CD14-positive monocyte (primary cell): ENCODE results near the gene SKIC8. TPM values are rescaled to one million over a fixed set of nuclear protein-coding genes. Genes with fewer than 3 reads are reported as not detected.

Source experiments
- DNase-seq, 3 donors: peaks; one replicate each; pipeline ENCODE4 v3.0.0-alpha.2; 2011 to 2022
- H2AFZ ChIP-seq: 2 replicates; pipeline ENCODE4 v1.6.0; 2012; ENCODE audit warnings: mild to moderate bottlenecking, low read depth, low read length, inconsistent platforms; ENCODE audit not compliant: insufficient read depth, poor library complexity, severe bottlenecking
- H3K27ac ChIP-seq, 2 donors: 1 replicate in 1 of 2; 2 replicates in 1 of 2; pipeline ENCODE4 v1.5.1; 2012 to 2013; ENCODE audit warnings: low read length in 2 of 2, control low read depth in 1 of 2, inconsistent platforms in 1 of 2, low read depth in 1 of 2, mild to moderate bottlenecking in 1 of 2
- H3K27me3 ChIP-seq, 2 donors: one replicate each; pipeline versions ENCODE4 v1.6.0 to v1.6.1; 2011 to 2013; ENCODE audit warnings: low read length in 2 of 2; ENCODE audit not compliant: control insufficient read depth in 2 of 2, insufficient read depth in 2 of 2
- H3K36me3 ChIP-seq, 2 donors: replicated peaks in 1 of 2; 1 replicate in 1 of 2; 2 replicates in 1 of 2; pipeline versions ENCODE4 v1.5.1 to v1.6.1; 2012 to 2013; ENCODE audit warnings: low read length in 2 of 2, control low read depth in 1 of 2, inconsistent platforms in 1 of 2, mild to moderate bottlenecking in 1 of 2; ENCODE audit not compliant: insufficient read depth in 2 of 2, control insufficient read depth in 1 of 2
- H3K4me1 ChIP-seq, 2 donors: 1 replicate in 1 of 2; 2 replicates in 1 of 2; pipeline versions ENCODE4 v1.5.1 to v1.6.1; 2012 to 2013; ENCODE audit warnings: low read length in 2 of 2, control low read depth in 1 of 2, inconsistent platforms in 1 of 2, mild to moderate bottlenecking in 1 of 2, moderate library complexity in 1 of 2; ENCODE audit not compliant: insufficient read depth in 2 of 2, control insufficient read depth in 1 of 2
- H3K4me2 ChIP-seq: replicated peaks from 2 replicates; pipeline ENCODE3; 2012; ENCODE audit warnings: low read length, moderate library complexity, mild to moderate bottlenecking; ENCODE audit not compliant: poor library complexity, severe bottlenecking; ENCODE audit errors: extremely low read depth
- H3K4me3 ChIP-seq, 3 experiments: fragments of 200-600 bp in 1 of 3; sonication (generic) in 1 of 3; replicated peaks in 1 of 3; 1 replicate in 2 of 3; 2 replicates in 1 of 3; pipeline ENCODE4 v1.5.1; 2011 to 2013; ENCODE audit warnings: low read length in 3 of 3, mild to moderate bottlenecking in 3 of 3, control low read depth in 2 of 3, low read depth in 2 of 3, inconsistent platforms in 1 of 3, moderate library complexity in 1 of 3
- H3K79me2 ChIP-seq: 2 replicates; pipeline ENCODE4 v1.6.0; 2012; ENCODE audit warnings: mild to moderate bottlenecking, control low read depth, inconsistent platforms, low read length, moderate library complexity; ENCODE audit not compliant: insufficient read depth
- H3K9ac ChIP-seq: 2 replicates; pipeline ENCODE4 v1.6.0; 2017; ENCODE audit warnings: low read length, mild to moderate bottlenecking; ENCODE audit not compliant: insufficient read depth, poor library complexity, severe bottlenecking
- H3K9me3 ChIP-seq, 2 donors: replicated peaks in 1 of 2; 1 replicate in 1 of 2; 2 replicates in 1 of 2; pipeline versions ENCODE4 v1.5.1 to v1.6.1; 2012 to 2013; ENCODE audit warnings: low read length in 2 of 2, control low read depth in 1 of 2; ENCODE audit not compliant: control insufficient read depth in 1 of 2, insufficient read depth in 1 of 2
- H4K20me1 ChIP-seq: 2 replicates; pipeline ENCODE4 v1.6.0; 2012; ENCODE audit warnings: mild to moderate bottlenecking, low read length, control low read depth, moderate library complexity; ENCODE audit not compliant: insufficient read depth
- H3K27ac Mint-ChIP-seq, 7 donors: one replicate each; pipeline ENCODE4 v1.8.0; 2020; ENCODE audit warnings: mild to moderate bottlenecking in 7 of 7, mixed read lengths in 7 of 7, moderate library complexity in 6 of 7, inconsistent platforms in 2 of 7
- H3K27me3 Mint-ChIP-seq, 3 donors: one replicate each; pipeline ENCODE4 v1.8.0; 2021 to 2022; ENCODE audit warnings: low read depth in 3 of 3, mild to moderate bottlenecking in 3 of 3, mixed read lengths in 3 of 3, moderate library complexity in 3 of 3, inconsistent platforms in 1 of 3
- H3K36me3 Mint-ChIP-seq, 2 donors: one replicate each; pipeline ENCODE4 v1.8.0; 2020; ENCODE audit warnings: mixed read lengths in 2 of 2, inconsistent platforms in 1 of 2, mild to moderate bottlenecking in 1 of 2
- H3K4me1 Mint-ChIP-seq: one replicate; pipeline ENCODE4 v1.8.0; 2020; ENCODE audit warnings: mild to moderate bottlenecking, mixed read lengths
- H3K4me3 Mint-ChIP-seq, 2 donors: one replicate each; pipeline ENCODE4 v1.8.0; 2020; ENCODE audit warnings: mild to moderate bottlenecking in 2 of 2, mixed read lengths in 2 of 2, moderate library complexity in 1 of 2
- H3K9me3 Mint-ChIP-seq, 7 donors: one replicate each; pipeline ENCODE4 v1.8.0; 2020 to 2022; ENCODE audit warnings: mixed read lengths in 7 of 7, mild to moderate bottlenecking in 6 of 7, moderate library complexity in 6 of 7, inconsistent platforms in 2 of 7
- WGBS: methylation state at CpG from one replicate; pipeline ENCODE4 v1.1.5; 2013; ENCODE audit warnings: missing lambda C conversion rate; ENCODE audit not compliant: insufficient coverage; 5-methylcytosine and 5-hydroxymethylcytosine counted together
- intact Hi-C, 2 donors: fragments of 100-400 bp; cut with micrococcal nuclease; formaldehyde crosslinking; loops; one replicate each; pipeline versions ENCODE4 v1.15.0 to v1.15.1; 2023
- polyA plus RNA-seq, 3 donors: library from polyadenylated mRNA; depleted of rRNA in 1 of 3; unstranded in 2 of 3; stranded (reverse) in 1 of 3; fragments of 300-500 nt in 2 of 3; fragments of >200 nt in 1 of 3; fragmentation: Illumina TruSeq in 2 of 3; gene quantifications; 1 replicate in 2 of 3; 2 replicates in 1 of 3; pipeline ENCODE4 v1.2.3, GENCODE V29; 2012 to 2021
- TF ChIP-seq, protein P1 (sequence below): fragments of 200-600 bp; IDR thresholded peaks from one replicate; pipeline ENCODE4 v1.8.0; 2022; ENCODE audit warnings: antibody characterized with exemption, mild to moderate bottlenecking

The SKIC8 gene
- polyA plus RNA-seq, 3 donors, result 59.8 to 123 (median 88.0) TPM

DNA sequence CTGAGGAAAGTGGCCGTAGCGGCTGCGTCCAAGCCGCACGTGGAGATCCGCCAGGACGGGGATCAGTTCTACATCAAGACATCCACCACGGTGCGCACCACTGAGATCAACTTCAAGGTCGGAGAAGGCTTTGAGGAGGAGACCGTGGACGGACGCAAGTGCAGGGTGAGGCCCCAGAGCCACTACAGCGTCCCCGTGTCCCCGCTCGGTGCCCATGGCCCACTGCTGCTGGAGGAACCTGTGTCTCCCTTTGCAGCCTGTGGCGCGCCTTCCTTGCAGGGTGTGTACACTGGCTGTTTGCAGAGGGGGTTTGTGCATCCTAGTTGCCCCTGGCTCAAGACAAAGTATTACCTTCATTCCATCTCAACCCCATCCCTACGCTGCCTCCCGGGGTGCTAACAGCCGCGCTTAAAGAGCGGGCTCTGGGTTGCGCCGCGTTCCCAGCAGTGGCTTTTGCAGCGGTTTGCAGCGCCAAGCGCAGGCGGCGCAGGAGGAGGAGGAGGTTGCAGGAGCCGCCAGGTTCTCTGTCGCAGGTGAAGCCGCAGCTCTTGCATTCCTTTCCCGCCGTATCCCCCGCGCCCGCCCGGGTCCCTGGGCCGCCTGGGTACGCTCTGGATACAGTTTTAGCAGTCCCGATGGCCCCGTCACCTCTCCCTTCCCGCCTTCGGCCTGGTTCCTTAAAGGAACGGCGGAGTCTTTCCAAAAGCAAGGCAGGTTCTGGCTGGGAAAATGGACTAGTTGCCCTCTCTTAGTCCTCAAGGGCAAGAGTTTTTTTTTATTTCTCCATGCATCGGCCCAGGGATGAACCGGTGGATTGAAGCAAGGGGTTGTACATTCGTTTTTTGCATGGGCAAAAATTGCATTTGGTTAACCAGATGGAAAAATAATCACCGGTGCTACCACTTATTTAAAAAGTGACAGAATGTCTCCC is 41.9 kb upstream of the SKIC8 start:
- Histone ChIP-seq H2AFZ (no peak overlapping the region), H3K4me1 (peaks cover 11 to 17% of the 10 kb centered on the region in 2 donors), H3K9ac (no peak overlapping the region), H3K9me3 (peaks cover 0 to 9% of the 10 kb centered on the region in 2 donors), H3K27me3 (peaks cover 41 to 62% of the 10 kb centered on the region in 2 donors), H3K27ac (no peak overlapping the region), H3K36me3 (no peaks in the 10 kb centered on the region), H3K4me2 (no peak overlapping the region), H3K79me2 (no peaks in the 10 kb centered on the region), H3K4me3 (peak overlapping the region in 1 of 3 experiments; percentile 17), H4K20me1 (no peaks in the 10 kb centered on the region)
- Mint-ChIP-seq H3K4me1 (peaks cover 12% of the 10 kb centered on the region), H3K4me3 (peak overlapping the region in 1 of 2 donors; percentile 83), H3K9me3 (peaks cover 0 to 8% (median 0%) of the 10 kb centered on the region in 7 donors), H3K27ac (no peak overlapping the region), H3K27me3 (peaks cover 57 to 62% (median 60%) of the 10 kb centered on the region in 3 donors), H3K36me3 (no peaks in the 10 kb centered on the region)
- WGBS, result 6% methylated on average over 42 of the region's 53 CpGs
- DNase-seq, result no peak
- TF ChIP-seq, protein P1, sequence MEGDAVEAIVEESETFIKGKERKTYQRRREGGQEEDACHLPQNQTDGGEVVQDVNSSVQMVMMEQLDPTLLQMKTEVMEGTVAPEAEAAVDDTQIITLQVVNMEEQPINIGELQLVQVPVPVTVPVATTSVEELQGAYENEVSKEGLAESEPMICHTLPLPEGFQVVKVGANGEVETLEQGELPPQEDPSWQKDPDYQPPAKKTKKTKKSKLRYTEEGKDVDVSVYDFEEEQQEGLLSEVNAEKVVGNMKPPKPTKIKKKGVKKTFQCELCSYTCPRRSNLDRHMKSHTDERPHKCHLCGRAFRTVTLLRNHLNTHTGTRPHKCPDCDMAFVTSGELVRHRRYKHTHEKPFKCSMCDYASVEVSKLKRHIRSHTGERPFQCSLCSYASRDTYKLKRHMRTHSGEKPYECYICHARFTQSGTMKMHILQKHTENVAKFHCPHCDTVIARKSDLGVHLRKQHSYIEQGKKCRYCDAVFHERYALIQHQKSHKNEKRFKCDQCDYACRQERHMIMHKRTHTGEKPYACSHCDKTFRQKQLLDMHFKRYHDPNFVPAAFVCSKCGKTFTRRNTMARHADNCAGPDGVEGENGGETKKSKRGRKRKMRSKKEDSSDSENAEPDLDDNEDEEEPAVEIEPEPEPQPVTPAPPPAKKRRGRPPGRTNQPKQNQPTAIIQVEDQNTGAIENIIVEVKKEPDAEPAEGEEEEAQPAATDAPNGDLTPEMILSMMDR, result no peak
- intact Hi-C loops, result no loop called here

DNA sequence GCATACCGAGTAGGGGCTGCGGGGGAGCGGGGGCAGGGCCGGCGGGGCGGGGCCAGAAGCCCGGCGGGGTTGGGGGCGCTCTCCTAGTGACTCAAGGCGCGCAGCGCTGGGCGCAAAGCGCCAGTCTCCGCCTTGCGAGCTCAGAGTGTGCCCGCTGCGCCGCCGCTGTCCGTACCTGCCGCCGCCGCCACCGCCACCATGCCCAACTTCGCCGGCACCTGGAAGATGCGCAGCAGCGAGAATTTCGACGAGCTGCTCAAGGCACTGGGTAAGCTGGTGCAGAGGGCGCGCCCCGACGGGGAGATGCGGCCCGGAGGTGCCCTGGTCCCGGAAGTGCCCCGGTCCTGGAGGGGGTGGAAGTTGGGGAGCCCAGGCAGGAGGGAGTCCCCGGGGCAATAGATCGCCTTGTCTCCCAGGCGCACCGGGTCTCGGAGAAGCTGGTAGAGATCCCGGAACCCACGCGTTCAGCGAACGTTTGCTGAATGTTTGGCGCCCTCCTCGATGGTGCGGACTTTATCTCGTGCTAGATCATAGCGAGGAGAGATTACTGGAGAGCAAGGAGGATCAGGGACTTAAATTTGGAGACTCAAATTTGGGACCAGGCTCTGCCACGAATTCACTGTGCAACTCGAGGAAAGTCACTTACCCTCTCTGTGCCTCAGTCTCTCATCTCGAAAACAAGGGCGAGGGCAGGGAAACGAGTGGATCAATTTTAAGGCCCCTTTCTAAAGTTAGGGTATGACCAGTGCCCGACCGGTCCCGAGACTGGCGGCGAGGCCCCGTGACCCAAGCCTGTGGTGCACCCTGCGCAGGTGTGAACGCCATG is 41.0 kb upstream of the SKIC8 start, which contains the start of gene CRABP1:
TSS of gene CRABP1 (plus strand) at position 123 of the 826 bp plus-strand sequence. CDS start at position 199, 76 bp downstream.
- Histone ChIP-seq H2AFZ (peak within 1 kb of the TSS; percentile 35), H3K4me2 (peak within 1 kb of the TSS; percentile 46), H3K27ac (no peak within 1 kb of the TSS), H4K20me1 (no peaks in the 10 kb centered on the region), H3K27me3 (peaks cover 41 to 62% of the 10 kb centered on the region in 2 donors), H3K36me3 (no peaks in the 10 kb centered on the region), H3K9ac (no peak within 1 kb of the TSS), H3K79me2 (no peaks in the 10 kb centered on the region), H3K4me3 (peak within 1 kb of the TSS in 1 of 3 experiments; percentile 47), H3K4me1 (peaks cover 11 to 17% of the 10 kb centered on the region in 2 donors), H3K9me3 (peaks cover 0 to 9% of the 10 kb centered on the region in 2 donors)
- peaks cover 57 to 62% (median 58%) of the 10 kb centered on the region in 3 donors for H3K27me3 Mint-ChIP-seq
- TF ChIP-seq, protein P1, result no peak
- H3K27ac Mint-ChIP-seq, result no peak within 1 kb of the TSS
- no peaks in the 10 kb centered on the region for H3K36me3 Mint-ChIP-seq
- peaks cover 0 to 8% (median 0%) of the 10 kb centered on the region in 7 donors for H3K9me3 Mint-ChIP-seq
- DNase-seq, result no peak
- WGBS, result 2% methylated on average over 65 of the region's 67 CpGs
- peaks cover 12% of the 10 kb centered on the region for H3K4me1 Mint-ChIP-seq
- peak within 1 kb of the TSS in 1 of 2 donors; percentile 83 for H3K4me3 Mint-ChIP-seq
- intact Hi-C loops, result no loop called here
